Natural killer cell (primary cell): ENCODE data around the gene TMEM107. TPM values are rescaled to one million over a fixed set of nuclear protein-coding genes. Genes with fewer than 3 reads are reported as not detected.
"Not testable (repeated sequence)": the region's sequence is repeated elsewhere in the genome, so short reads cannot be mapped to it uniquely, and the experiment has no call there.

Experiments used
- ATAC-seq, 3 donors: fragments of 150-1000 bp in 2 of 3; fragments of 200-7000 bp in 1 of 3; cut with Tn5 transposase; 1 replicate in 1 of 3; 2 replicates in 2 of 3; pipeline ENCODE4 v1.10.0; 2021; ENCODE audit warnings: mild to moderate bottlenecking in 2 of 3, moderate library complexity in 2 of 3
- DNase-seq, 2 donors: peaks; one replicate each; pipeline versions ENCODE4 v3.0.0 to v3.0.0-alpha.2; 2013 to 2021; ENCODE audit warnings: mixed read lengths in 1 of 2
- H3K27ac ChIP-seq: one replicate; pipeline ENCODE4 v1.5.1; 2013; ENCODE audit warnings: mild to moderate bottlenecking, low read length
- H3K27me3 ChIP-seq: one replicate; pipeline ENCODE4 v1.6.1; 2013; ENCODE audit warnings: low read length; ENCODE audit not compliant: control insufficient read depth, insufficient read depth
- H3K36me3 ChIP-seq: one replicate; pipeline ENCODE4 v1.6.1; 2013; ENCODE audit warnings: low read length; ENCODE audit not compliant: control insufficient read depth, insufficient read depth
- H3K4me1 ChIP-seq: one replicate; pipeline ENCODE4 v1.6.1; 2013; ENCODE audit warnings: low read length; ENCODE audit not compliant: control insufficient read depth, insufficient read depth
- H3K4me3 ChIP-seq: one replicate; pipeline ENCODE4 v1.5.1; 2013; ENCODE audit warnings: low read length
- H3K9me3 ChIP-seq: one replicate; pipeline ENCODE4 v1.6.1; 2013; ENCODE audit warnings: low read length; ENCODE audit not compliant: control insufficient read depth, insufficient read depth
- H3K27ac Mint-ChIP-seq, 2 donors: one replicate each; pipeline ENCODE4 v1.8.0; 2022; ENCODE audit warnings: mild to moderate bottlenecking in 2 of 2, mixed read lengths in 2 of 2, moderate library complexity in 1 of 2
- H3K27me3 Mint-ChIP-seq, 2 donors: one replicate each; pipeline ENCODE4 v1.8.0; 2022; ENCODE audit warnings: low read depth in 2 of 2, mixed read lengths in 2 of 2
- H3K36me3 Mint-ChIP-seq: one replicate; pipeline ENCODE4 v1.8.0; 2022; ENCODE audit warnings: mixed read lengths
- H3K4me1 Mint-ChIP-seq, 2 donors: one replicate each; pipeline ENCODE4 v1.8.0; 2022; ENCODE audit warnings: mixed read lengths in 2 of 2
- H3K4me3 Mint-ChIP-seq: one replicate; pipeline ENCODE4 v1.8.0; 2022; ENCODE audit warnings: mild to moderate bottlenecking, moderate library complexity, mixed read lengths
- H3K9me3 Mint-ChIP-seq, 2 donors: one replicate each; pipeline ENCODE4 v1.8.0; 2022; ENCODE audit warnings: mixed read lengths in 2 of 2
- CTCF ChIP-seq: fragments of 200-600 bp; IDR thresholded peaks from one replicate; pipeline ENCODE4 v1.8.0; 2022; ENCODE audit warnings: antibody characterized with exemption
- WGBS: methylation state at CpG from one replicate; pipeline ENCODE4 v1.1.7; 2013; ENCODE audit warnings: missing lambda C conversion rate; ENCODE audit not compliant: insufficient coverage; 5-methylcytosine and 5-hydroxymethylcytosine counted together
- intact Hi-C: fragments of 100-400 bp; cut with micrococcal nuclease; formaldehyde crosslinking; loops from one replicate; pipeline ENCODE4 v1.14.2; 2022
- total RNA-seq, 4 donors: library from RNA; stranded (reverse); fragments of 120-200 nt in 1 of 4; gene quantifications; one replicate each; pipeline versions ENCODE4 v1.2.3 to v1.2.4, GENCODE V29; 2013 to 2022

TMEM107 gene
- total RNA-seq, 3 donors from 2014 or later (not counting 1 experiment from before 2014, with no cell fraction given), result 48.9 to 101 (median 96.1) TPM

- Histone ChIP-seq H3K9me3 (no peaks in the 10 kb centered on the region), H3K36me3 (peaks cover 5% of the 10 kb centered on the region), H3K4me3 (peak overlapping the region; percentile 73), H3K4me1 (peaks cover 36% of the 10 kb centered on the region), H3K27me3 (no peaks in the 10 kb centered on the region), H3K27ac (peak overlapping the region; percentile 93)
- WGBS, result 1% methylated on average over 43 of the region's 45 CpGs
- ATAC-seq (peak; percentile 19 to 43 (median 35)), DNase-seq (peak; percentile 92)
- peaks cover 8 to 9% of the 10 kb centered on the region in 2 donors for H3K27me3 Mint-ChIP-seq
- H3K4me3 Mint-ChIP-seq, result peak overlapping the region; percentile 99
- intact Hi-C loops, result no loop called here
- H3K36me3 Mint-ChIP-seq, result peaks cover 7% of the 10 kb centered on the region
- peaks cover 35 to 41% of the 10 kb centered on the region in 2 donors for H3K4me1 Mint-ChIP-seq
- H3K27ac Mint-ChIP-seq, result peak overlapping the region; percentile 100
- peaks cover 0 to 4% of the 10 kb centered on the region in 2 donors for H3K9me3 Mint-ChIP-seq
- TF ChIP-seq CTCF, result no peak
Measured at GRCh38 chr17:8220783-8221662, 44.8 kb upstream of the TMEM107 start.

GRCh38 chr17:8214000-8214399 is 37.8 kb upstream of the TMEM107 start:
- not testable (repeated sequence) for H3K27ac ChIP-seq, H3K36me3 Mint-ChIP-seq, H3K4me3 Mint-ChIP-seq, H3K27me3 ChIP-seq, H3K27me3 Mint-ChIP-seq, DNase-seq, H3K4me3 ChIP-seq, H3K9me3 ChIP-seq, H3K36me3 ChIP-seq, H3K9me3 Mint-ChIP-seq, ATAC-seq, H3K27ac Mint-ChIP-seq
- peaks cover 16% of the 10 kb centered on the region for H3K4me1 ChIP-seq
- WGBS, result 94% methylated on average over 15 of the region's 15 CpGs
- intact Hi-C loops, result loop anchor here (5.0 kb wide), 1 partner anchor 33 kb away; the partner anchor contains the start of genes CTC1 and PFAS
- H3K4me1 Mint-ChIP-seq, result peaks cover 19 to 20% of the 10 kb centered on the region in 2 donors

- TF ChIP-seq CTCF, result no peak
- DNase-seq (no peak), ATAC-seq (no peak)
- no peak overlapping the region for H3K27ac Mint-ChIP-seq
- no peaks in the 10 kb centered on the region for H3K9me3 Mint-ChIP-seq
- H3K4me3 Mint-ChIP-seq, result no peak overlapping the region
- Histone ChIP-seq H3K27ac (no peak overlapping the region), H3K4me3 (no peak overlapping the region), H3K36me3 (no peaks in the 10 kb centered on the region), H3K9me3 (no peaks in the 10 kb centered on the region), H3K4me1 (peaks cover 16% of the 10 kb centered on the region), H3K27me3 (no peaks in the 10 kb centered on the region)
- intact Hi-C loops, result loop anchor here (5.0 kb wide), 1 partner anchor 35 kb away; the partner anchor contains the start of genes CTC1 and PFAS
- no peaks in the 10 kb centered on the region for H3K36me3 Mint-ChIP-seq
- H3K27me3 Mint-ChIP-seq, result no peaks in the 10 kb centered on the region
- 94% methylated on average over 13 of the region's 14 CpGs for WGBS
- peaks cover 20 to 24% of the 10 kb centered on the region in 2 donors for H3K4me1 Mint-ChIP-seq
Measured at GRCh38 chr17:8212312-8213180, 36.4 kb upstream of the TMEM107 start.
